Adrenal gland (tissue), 12 donors: Measurements from ENCODE around the gene HCK. TPM values are rescaled to one million over a fixed set of nuclear protein-coding genes. Genes with fewer than 3 reads are reported as not detected.

ENCODE experiments used
- DNase-seq, 7 donors: peaks; one replicate each; pipeline ENCODE4 v3.0.0-alpha.2; 2019 to 2020
- H3K27ac ChIP-seq, 5 donors: fragments of 200-600 bp; sonication (generic) in 4 of 5; 1 replicate in 3 of 5; 2 replicates in 2 of 5; pipeline versions ENCODE4 v1.5.1 to v1.8.0; 2016 to 2020; ENCODE audit warnings: mild to moderate bottlenecking in 1 of 5
- H3K27me3 ChIP-seq: fragments of 200-600 bp; 2 replicates; pipeline ENCODE4 v1.8.0; 2021
- H3K36me3 ChIP-seq, 2 donors: fragments of 200-600 bp; replicated peaks in 1 of 2; 1 replicate in 1 of 2; 2 replicates in 1 of 2; pipeline versions ENCODE4 v1.5.1 to v1.8.0; 2018 to 2022
- H3K4me1 ChIP-seq, 2 donors: fragments of 200-600 bp; replicated peaks in 1 of 2; 1 replicate in 1 of 2; 2 replicates in 1 of 2; pipeline versions ENCODE4 v1.5.1 to v1.8.0; 2018 to 2021
- H3K4me3 ChIP-seq, 4 donors: fragments of 200-600 bp; sonication (generic) in 3 of 4; one replicate each; pipeline ENCODE4 v1.5.1; 2016 to 2018
- H3K9me3 ChIP-seq, 3 donors: fragments of 200-600 bp; sonication (generic) in 1 of 3; replicated peaks in 1 of 3; 1 replicate in 2 of 3; 2 replicates in 1 of 3; pipeline versions ENCODE4 v1.5.1 to v1.8.0; 2016 to 2021
- POLR2A ChIP-seq, 2 donors: fragments of 450-650 bp; IDR thresholded peaks; one replicate each; pipeline ENCODE4 v1.6.1; 2017; ENCODE audit warnings: antibody characterized with exemption in 2 of 2, mild to moderate bottlenecking in 2 of 2, moderate library complexity in 1 of 2
- WGBS, 4 donors: extraction: QIAGEN DNeasy Blood & Tissue Kit in 2 of 4; methylation state at CpG; one replicate each; pipeline versions ENCODE4 v1.1.5 to v1.1.7; 2013 to 2017; 5-methylcytosine and 5-hydroxymethylcytosine counted together
- intact Hi-C, 2 donors: fragments of 100-400 bp; cut with DNase I; formaldehyde crosslinking; loops; one replicate each; pipeline versions ENCODE4 v1.14.1 to v1.15.0; 2022 to 2023
- polyA plus RNA-seq, 3 donors: library from polyadenylated mRNA; stranded (reverse); fragments of 200-250 nt in 2 of 3; fragments of 350-450 nt in 1 of 3; fragmentation: Illumina TruSeq in 1 of 3; extraction: RNeasy Lipid Tissue Mini Kit (QIAGEN cat#74804) in 1 of 3; gene quantifications; one replicate each; pipeline ENCODE4 v1.2.3, GENCODE V29; 2013 to 2014
- total RNA-seq, 9 donors: library from RNA; depleted of rRNA in 4 of 9; stranded (reverse); fragments of >200 nt in 4 of 9; fragments of 120-200 nt in 1 of 9; fragmentation: NEBNext Ultra II Directional in 1 of 9; extraction: Animal tissue kit (Norgen Biotek cat#: 25700) in 1 of 9; gene quantifications; one replicate each; pipeline versions ENCODE4 v1.1.0 to v1.2.4, GENCODE V29; 2013 to 2023
- TF ChIP-seq, protein P1 (sequence below), 6 experiments: fragments of 450-650 bp in 4 of 6; fragments of 200-600 bp in 2 of 6; sonication (generic) in 1 of 6; IDR thresholded peaks; 1 replicate in 5 of 6; 2 replicates in 1 of 6; pipeline versions ENCODE4 v1.5.1 to v1.8.0; 2016 to 2021; ENCODE audit warnings: antibody characterized with exemption in 6 of 6, mild to moderate bottlenecking in 2 of 6, moderate library complexity in 1 of 6
- donor health status: healthy with polysubstance abuse.
- donor health status: Bipolar disorder and iron deficiency.
- donor health status: DM: yes; HTN: yes; CAD: no.
- donor health status: DM: no; HTN: no; CAD: no.
- donor health status: DM: no; HTN: no; CAD: no.
- donor health status: DM: yes; HTN: yes; CAD: no.

HCK gene
- total and polyA plus RNA-seq, 12 donors: 3.7 to 49.8 (median 17.0) TPM

DNA sequence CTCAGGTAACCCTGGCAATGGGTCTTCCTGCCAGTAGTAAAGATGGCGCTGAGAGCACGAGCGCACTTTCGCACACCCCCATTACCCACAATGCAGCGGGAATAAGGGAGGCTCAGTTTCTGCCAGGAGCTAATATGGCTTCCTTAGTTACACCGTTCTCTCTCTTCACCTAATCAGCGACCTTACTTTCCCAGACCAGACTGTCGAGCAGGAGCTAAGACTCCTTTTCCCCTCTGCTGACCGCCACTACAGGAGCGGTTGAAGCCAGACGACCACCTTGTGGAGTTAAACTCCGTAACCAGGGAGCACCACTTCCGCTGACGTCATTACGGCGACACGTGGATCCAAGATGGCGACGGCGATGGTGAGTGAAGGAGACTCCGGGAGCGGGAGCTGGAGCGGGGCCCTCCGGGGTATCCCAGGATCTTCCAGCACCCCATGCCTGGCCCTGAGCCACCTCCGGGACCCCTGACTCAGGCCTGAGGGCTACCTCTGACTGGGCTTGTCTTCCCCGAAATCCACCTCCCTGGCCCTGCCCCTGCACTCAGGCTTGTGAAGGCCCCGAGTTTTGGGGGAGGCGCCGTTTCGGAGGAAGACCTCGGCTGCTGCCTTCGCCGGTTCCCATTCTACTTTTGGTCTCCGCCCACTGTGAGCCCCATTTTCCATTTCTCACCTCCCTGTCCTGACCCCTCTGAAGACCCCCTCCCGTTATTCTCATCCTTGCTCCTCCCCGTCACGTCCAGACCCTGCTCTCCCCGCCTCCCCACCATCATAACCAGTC lies 57.5 kb downstream of the HCK start, which contains the start of gene TM9SF4:
TSS of gene TM9SF4 (plus strand) at position 323 of the 781 bp plus-strand sequence. CDS start at position 350, 27 bp downstream.
- no peaks in the 10 kb centered on the region for H3K36me3 ChIP-seq
- H3K4me3 ChIP-seq: peak within 1 kb of the TSS; percentile 60 to 91 (median 86)
- no peaks in the 10 kb centered on the region for H3K27me3 ChIP-seq
- no peaks in the 10 kb centered on the region for H3K9me3 ChIP-seq
- H3K4me1 ChIP-seq: peaks cover 7 to 35% of the 10 kb centered on the region in 2 donors
- TF ChIP-seq POLR2A (IDR thresholded peaks at IDR 0.05): peak; percentile 51
- TF ChIP-seq, protein P1, sequence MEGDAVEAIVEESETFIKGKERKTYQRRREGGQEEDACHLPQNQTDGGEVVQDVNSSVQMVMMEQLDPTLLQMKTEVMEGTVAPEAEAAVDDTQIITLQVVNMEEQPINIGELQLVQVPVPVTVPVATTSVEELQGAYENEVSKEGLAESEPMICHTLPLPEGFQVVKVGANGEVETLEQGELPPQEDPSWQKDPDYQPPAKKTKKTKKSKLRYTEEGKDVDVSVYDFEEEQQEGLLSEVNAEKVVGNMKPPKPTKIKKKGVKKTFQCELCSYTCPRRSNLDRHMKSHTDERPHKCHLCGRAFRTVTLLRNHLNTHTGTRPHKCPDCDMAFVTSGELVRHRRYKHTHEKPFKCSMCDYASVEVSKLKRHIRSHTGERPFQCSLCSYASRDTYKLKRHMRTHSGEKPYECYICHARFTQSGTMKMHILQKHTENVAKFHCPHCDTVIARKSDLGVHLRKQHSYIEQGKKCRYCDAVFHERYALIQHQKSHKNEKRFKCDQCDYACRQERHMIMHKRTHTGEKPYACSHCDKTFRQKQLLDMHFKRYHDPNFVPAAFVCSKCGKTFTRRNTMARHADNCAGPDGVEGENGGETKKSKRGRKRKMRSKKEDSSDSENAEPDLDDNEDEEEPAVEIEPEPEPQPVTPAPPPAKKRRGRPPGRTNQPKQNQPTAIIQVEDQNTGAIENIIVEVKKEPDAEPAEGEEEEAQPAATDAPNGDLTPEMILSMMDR (IDR thresholded peaks at IDR 0.05): no peak
- intact Hi-C loops: no loop called here
- peak within 1 kb of the TSS; percentile 94 to 99 (median 98) for H3K27ac ChIP-seq
- DNase-seq: peak; percentile 86 to 95 (median 91)
- 0 to 1% (median 0%) methylated on average over 29 to 38 of the region's 38 CpGs for WGBS, 4 donors

DNA sequence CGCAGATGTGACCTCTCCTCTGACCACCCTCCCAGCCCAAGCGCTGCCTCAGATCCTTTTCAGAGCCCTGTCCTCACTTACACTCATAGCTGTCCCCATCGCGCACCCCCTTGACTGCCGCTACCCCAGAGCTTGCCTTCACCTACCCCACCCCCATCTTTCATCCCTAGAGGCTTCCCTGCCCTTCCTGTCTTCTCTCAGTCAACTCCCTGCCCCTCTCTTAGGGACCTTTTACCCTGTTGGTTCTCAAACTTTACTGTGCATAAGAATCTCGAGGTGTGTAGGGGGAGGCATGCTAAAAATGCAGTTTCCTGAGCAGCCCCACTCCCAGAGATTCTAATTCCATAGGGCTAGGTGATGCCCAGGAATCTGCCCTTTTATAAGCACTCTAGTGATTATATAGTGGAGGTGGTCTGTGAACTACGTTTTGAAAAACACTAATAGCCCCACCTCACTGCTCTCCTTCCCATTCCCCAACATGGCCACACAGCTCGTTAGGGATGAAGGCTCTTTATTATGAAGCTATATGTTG lies 58.2 kb downstream of the HCK start:
- Histone ChIP-seq H3K27ac (peak overlapping the region in 4 of 5 donors; percentile 94 to 99 (median 98)), H3K4me1 (peaks cover 7 to 41% of the 10 kb centered on the region in 2 donors), H3K27me3 (no peaks in the 10 kb centered on the region), H3K36me3 (no peaks in the 10 kb centered on the region), H3K4me3 (peak overlapping the region; percentile 60 to 91 (median 86)), H3K9me3 (no peaks in the 10 kb centered on the region)
- intact Hi-C loops: no loop called here
- DNase-seq: peak in 2 of 7 donors; percentile 24 to 33
- WGBS, 4 donors: 3 to 4% (median 3%) methylated on average over 8 of the region's 8 CpGs
- no peak for TF ChIP-seq POLR2A (IDR thresholded peaks at IDR 0.05)
- TF ChIP-seq, protein P1 (IDR thresholded peaks at IDR 0.05): no peak

GRCh38 chr20:32110727-32111126 lies 58.7 kb downstream of the HCK start:
- peaks cover 7 to 43% of the 10 kb centered on the region in 2 donors for H3K4me1 ChIP-seq
- TF ChIP-seq POLR2A (IDR thresholded peaks at IDR 0.05): no peak
- TF ChIP-seq, protein P1 (IDR thresholded peaks at IDR 0.05): no peak
- H3K27me3 ChIP-seq: no peaks in the 10 kb centered on the region
- H3K4me3 ChIP-seq: peak overlapping the region in 2 of 4 donors; percentile 60 to 91
- peak overlapping the region in 2 of 5 donors; percentile 98 to 99 for H3K27ac ChIP-seq
- WGBS, 4 donors: 50 to 67% (median 58%) methylated on average over 3 of the region's 3 CpGs
- no peaks in the 10 kb centered on the region for H3K9me3 ChIP-seq
- DNase-seq: no peak
- intact Hi-C loops: no loop called here
- H3K36me3 ChIP-seq: no peaks in the 10 kb centered on the region

GRCh38 chr20:32111156-32111686 lies 59.2 kb downstream of the HCK start:
- intact Hi-C loops: no loop called here
- Histone ChIP-seq H3K27me3 (no peaks in the 10 kb centered on the region), H3K4me1 (peaks cover 7 to 45% of the 10 kb centered on the region in 2 donors), H3K9me3 (no peaks in the 10 kb centered on the region), H3K4me3 (no peak overlapping the region), H3K27ac (no peak overlapping the region), H3K36me3 (no peaks in the 10 kb centered on the region)
- TF ChIP-seq POLR2A (IDR thresholded peaks at IDR 0.05): no peak
- TF ChIP-seq, protein P1 (IDR thresholded peaks at IDR 0.05): no peak
- WGBS, 4 donors: 59 to 67% (median 63%) methylated on average over 3 of the region's 3 CpGs
- no peak for DNase-seq
